Activated T-cell treated with anti-CD3 and anti-CD28 coated beads for 1 hour (primary cell): ENCODE results near the gene CPNE8.

ENCODE experiments used
- DNase-seq: peaks from one replicate; pipeline ENCODE4 v3.0.0-alpha.2; 2020; ENCODE audit warnings: low read depth

Gene CPNE8

DNA sequence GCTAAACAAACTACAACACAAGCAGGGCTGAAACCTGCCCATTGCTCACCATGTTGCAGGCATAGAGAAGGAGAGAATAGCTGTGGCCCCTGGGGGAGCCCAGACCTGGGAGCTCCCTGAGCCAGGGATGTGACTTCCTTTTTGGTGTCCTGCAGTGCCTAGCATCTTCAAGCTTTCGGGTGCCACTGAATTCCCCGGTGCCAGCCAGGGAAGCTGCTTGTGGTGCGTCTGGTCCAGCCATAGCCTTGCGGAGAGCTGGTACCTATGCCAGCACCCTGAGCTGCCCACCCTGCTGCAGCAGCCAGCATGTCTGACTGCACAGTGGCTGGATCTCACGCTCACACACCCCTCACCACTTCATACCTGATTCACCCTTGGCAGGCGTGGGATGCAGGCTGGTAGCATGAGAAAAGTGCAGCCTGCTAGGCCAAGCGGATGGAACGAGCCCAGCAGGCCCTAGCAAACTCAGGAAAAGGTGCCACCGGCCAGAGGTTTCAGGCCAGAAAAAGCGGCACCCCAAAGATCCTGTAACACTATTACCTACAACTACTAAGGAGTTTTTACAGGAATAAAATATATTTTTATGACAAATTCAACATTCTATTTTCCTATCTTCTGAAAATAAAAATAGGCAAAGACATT, 183.7 kb downstream of the CPNE8 start:
- DNase-seq = no peak

DNA sequence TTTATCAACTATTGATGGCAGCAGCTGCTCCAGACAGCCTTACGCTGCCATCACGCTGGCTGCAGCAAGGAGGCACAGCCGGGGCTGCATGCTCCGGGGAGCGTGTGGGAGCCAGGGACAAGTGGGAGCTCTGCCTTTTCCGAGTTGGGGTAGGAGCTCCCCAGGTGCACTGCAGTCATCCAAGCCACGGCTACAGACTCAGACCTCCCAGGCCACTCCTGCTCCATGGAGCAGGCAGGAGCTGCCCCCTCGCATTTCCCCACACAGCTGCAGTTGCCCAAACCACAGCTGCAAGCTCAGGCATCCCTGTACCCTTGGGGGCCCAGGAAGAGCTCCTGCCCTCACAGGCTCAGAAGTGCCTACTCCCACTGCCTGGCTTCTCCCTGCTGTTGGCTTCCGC, 184.7 kb downstream of the CPNE8 start:
- no peak for DNase-seq

DNA sequence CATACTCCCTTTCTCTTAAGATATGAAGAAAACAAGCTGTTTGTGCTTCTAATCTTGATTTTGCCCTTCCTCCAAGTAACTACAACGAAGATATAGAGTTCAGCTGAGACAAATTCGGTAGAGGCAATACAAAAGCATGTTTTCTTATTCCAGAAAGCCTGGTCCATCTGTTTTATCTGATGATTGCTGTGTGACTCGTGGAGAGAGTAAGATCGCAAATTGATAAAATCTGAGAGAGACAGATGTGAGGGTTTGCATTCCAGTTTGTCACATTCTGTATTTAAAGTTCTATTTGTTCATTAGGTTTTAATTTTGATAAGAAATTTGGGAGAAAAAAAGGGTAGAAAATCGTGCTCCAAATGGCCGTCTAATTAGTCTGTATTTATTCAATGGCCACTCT, 192.1 kb downstream of the CPNE8 start:
- DNase-seq = no peak

DNA sequence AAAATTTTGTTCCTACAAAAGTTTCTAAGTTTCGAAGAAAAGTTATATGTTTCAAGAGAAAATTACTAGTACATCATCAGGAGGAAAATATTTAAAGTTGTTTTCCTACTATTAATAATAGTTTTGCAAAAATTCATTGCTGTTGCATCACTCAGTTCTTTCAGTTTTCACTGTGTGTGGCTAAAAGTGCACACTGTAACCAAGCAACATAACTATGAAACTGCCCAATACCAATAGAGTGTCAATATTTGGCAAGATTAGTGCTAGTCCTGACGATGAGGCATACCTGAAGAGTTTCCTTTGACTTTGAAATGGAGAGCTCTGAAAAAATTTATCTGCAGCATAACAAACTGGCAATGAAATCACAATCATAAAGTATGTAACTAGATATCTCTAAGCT, 194.3 kb downstream of the CPNE8 start:
- DNase-seq = no peak

DNA sequence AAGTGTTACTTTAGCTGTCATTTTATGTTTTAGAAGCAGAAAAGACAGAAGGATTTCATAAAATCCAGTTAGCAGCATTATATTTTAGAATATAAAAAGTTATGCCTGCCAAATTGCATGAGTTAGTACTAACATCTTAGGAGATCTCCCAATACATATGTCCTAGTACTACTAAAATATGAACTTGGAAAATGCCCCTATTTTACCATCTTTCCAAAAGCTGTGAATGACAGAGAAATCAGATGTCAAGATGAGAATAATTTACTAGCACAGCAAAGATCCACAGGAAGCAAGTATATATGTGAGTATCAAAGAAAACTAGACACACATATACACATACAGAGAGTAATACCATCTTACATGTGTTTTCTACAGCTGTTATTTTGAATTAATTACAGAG, 196.9 kb downstream of the CPNE8 start:
- DNase-seq = no peak

DNA sequence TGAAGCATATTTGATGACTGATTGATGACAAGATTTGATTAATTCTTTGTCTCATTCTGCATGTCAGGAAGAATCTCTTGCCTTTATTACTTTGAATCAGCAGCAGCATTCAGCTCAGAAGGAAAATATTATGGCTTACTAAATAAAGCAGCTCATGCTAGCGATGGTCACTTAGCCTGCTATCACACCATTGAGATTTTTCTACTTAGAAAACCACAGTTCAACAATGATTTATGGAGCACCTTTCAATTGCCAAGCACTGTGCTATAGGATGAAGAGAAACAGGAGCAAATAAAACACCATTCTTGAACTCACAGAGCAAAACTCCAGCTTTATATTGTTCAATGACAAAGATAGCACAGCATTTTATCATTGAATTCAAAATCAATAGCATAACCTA, 197.7 kb downstream of the CPNE8 start:
- no peak for DNase-seq

DNA sequence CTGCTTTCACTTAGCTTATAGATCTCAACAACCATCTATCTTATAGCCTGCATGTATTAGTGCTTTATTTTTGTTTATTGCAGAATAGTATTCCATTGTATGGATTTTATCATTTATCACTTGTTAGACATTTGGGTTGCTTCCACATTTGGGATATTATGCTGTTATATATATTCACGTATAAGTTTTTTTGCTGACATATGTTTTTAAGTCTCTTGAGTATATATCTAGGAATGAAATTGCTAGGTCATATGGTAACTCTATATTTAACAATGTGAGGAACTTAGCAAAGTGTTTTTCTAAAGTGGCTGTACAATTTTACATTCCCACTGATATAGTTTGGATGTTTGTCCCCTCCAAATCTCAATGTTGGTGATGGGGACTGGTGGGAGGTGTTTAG, 208.1 kb downstream of the CPNE8 start:
- no peak for DNase-seq

DNA sequence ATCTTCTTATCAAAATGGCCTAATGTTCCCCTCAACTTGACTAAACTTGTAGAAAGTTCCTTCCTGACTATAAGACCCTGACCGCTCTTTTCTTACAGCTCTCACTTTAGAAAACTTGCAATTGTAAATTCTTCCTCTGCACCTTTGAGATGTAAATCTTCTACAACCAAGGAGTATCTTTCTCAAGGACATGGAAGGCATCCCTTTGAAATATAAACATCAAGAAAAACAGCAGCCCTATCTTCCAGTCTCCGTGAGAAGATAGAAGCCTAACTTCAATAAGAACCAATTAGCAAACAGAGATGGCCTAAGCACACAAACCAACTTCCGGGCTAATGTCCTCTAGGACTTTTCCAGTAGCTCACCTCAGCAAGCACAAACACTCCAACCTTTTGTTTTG, 210.3 kb downstream of the CPNE8 start:
- DNase-seq = no peak

DNA sequence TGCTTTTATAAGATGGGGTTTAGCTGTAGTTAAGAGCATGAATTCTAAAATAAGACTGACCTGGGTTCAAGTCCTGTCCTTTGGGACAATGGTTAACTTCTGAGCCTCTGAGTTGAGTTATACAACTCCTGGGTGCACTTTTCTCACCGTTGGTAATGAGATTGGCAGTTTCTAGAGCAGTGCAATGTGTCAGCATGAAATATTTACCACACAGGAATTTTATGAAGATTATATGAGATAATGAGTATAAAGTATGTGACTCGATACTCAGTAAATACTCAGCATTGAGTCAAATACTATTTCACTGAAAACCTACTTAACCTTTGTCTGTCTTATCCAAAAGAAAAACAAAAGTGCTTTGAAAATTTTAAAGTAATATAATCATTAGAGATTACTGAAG, 214.2 kb downstream of the CPNE8 start:
- no peak for DNase-seq

DNA sequence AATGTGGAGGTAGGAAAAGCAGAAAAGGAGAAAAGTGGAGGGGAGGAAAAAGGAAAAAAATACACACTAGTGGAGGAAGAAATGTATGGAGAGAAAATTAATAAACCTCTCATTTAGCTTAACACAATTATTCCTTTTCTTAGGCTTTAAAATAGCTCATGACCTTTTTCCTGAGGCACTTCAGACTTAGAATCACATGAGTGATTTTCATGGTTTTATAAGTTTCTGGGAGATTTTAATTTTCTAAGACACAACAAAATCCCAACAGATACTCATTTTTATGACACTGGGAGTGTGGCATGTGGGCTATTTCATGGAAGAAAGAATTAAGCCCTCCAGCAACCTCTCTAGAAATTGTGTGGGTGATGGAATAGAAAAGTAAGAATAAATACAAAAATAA, 214.7 kb downstream of the CPNE8 start:
- DNase-seq = no peak

DNA sequence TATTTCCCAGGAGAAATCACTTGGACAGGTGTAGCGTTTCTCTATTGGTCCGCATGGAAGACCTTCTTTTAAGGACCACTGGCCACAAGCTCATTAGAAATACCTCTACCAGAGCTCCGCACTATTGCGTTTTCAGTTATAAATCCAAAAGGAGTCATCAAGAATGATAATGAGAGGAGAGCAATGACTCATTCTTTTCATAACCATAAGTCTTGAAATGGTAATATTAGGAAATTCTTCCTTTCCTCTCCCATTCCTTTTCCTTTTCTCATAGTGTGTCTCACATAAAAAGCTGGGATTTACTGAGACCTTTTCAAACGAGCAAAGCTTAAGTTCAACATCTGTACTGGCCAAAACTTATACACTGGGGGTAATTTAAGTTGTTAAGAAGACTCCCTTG, 215.7 kb downstream of the CPNE8 start:
- no peak for DNase-seq

DNA sequence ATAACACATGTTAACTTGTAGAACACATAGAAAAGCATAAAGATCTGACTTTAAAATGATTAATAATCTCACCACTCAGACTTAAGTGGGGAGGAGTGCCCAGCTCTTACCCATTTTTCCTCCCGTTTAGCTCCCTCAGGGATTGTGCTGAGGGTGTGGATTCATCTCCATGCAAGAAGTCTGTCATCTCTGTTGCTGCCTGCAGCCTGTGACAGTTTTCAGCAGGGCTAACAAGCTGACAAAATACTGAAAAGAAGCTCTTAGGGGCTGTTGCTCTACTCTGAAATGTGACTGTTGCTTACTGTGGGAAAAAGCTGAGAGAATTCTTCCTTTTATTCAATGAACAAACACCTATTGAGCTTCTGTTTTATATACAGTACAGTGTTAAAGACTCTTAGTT, 216.2 kb downstream of the CPNE8 start:
- DNase-seq = no peak

DNA sequence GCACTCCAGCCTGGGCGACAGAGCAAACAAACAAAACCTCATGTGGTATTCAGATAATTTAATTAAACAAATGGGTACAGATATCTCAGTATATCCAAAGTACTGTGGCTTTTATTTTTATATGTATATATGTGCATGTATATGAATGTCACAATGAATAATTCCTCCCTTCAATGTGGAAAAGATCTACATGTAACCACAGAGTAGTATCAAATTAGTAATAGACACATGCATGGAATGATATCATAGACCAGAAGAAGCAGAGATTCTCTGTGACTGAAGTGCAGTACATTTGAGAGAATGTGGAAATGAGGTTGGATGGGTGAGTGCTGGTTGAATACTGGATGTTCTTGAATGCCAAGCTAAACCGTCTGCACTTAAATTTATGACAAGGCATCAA, 222.9 kb downstream of the CPNE8 start:
- no peak for DNase-seq

DNA sequence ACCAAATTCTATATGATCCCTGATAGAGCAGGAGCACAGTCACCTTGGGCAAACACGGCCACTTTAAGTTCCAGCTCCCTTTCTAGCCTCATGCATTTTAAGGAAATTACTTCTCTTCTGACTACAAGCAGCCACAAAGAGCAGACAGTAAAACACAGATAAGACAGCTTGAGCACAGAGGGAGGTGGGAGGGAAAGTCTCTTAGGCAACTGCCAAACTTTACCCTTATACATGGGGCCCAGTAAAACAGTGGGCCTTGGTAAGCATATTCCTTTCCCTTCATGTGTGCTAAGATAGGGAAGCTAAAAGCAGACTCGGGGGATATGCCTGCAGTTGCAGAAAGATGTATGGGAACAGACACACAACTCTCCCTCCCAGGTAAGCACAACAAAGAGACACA, 235.9 kb downstream of the CPNE8 start:
- DNase-seq = no peak

DNA sequence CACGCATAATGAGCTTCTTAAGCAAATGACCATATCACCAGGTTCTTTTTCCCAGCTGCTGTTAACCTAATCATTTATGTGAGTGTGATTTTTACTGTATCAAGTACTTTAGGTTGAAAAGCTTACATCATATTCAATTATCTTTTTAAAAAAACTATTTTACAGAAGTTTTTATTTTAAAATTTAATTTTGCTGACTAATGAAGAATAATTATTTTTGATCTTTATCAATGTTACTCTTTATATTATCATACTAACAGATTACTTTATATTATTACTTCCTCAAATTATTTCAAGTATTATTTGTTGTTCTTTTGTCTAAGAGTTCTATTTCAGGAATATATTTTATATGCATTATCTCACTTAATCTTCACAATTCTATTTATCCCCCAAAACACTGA, 236.3 kb downstream of the CPNE8 start:
- DNase-seq = no peak

DNA sequence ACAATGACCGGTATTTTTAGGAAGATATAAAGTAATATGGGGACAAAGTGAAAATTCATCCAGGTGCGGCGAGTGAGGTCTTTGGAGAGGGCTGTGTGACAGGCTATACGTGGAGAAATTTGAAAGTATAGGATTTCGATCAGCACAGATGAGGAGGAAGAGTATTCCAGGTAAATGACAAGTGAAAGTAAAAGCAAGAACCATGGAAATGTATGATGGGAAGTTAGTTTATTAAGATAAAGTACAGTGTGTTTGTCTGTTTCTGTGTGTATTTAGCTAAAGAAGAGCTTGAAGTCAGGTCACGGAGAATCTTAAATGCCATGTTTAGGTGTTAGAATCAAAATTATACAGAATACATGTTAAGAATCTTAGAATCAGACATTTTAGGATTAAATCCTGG, 239.0 kb downstream of the CPNE8 start:
- no peak for DNase-seq

DNA sequence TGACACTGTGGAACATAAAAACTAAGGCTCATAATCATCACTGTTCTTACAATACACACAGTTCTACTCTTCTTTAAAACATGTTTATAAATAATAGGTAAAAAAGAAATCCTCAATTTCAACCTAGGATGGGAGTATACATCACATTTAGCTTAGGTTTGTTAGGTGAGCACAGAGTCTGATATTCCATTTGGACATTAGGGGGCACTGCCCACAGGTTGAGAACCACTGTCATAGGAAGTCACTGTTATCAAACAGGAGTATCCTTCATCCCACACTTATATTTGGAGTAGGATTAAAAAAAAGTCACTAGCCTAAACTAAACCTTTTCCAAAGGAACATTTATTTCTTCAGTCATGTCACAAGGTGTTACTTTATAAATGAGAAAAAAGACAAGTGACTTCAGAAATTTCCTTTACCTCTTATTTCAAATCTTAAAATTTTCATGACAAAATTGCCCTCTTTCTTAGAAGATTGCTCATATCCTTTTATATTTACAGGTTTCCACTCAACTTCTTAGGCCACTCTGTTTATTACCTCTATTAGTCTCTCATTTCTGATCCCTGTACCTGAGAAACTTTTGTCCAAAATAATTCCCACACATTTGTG, 240.6 kb downstream of the CPNE8 start:
- no peak for DNase-seq

DNA sequence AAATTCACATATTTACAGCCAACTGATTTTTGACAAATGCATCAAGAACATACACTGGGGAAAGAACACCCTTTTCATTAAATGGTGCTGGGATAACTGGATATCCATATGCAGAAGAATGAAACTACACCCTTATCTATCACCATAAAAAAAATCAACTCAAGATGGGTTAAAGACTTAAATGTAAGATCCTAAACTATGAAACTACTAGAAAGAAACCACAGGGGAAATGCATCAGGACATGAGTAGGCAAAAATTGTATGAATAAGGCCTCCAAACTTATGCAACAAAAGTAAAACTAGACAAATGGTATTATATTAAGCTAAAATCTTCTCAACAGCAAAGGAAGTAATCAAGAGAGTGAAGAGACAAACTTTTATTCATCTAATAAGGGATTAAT, 242.6 kb downstream of the CPNE8 start:
- DNase-seq = no peak

DNA sequence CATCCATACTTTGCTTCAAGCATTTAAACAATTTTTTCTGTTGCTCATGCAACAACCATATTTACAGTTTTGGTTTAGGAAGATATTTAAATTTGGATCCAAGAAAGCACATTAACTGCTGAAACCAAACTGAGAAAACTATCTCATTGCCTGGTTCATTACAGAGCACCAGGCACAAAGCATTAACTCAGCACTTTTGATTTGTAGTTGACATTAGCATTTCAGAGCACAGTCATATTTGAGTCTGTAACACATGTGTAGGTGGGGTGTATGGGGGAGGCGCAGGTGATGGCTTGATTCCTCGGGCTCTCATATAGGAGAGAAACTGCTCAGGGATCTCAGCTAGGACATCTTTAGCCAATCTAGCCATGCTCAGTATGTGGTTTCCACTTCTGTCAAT, 251.7 kb downstream of the CPNE8 start:
- no peak for DNase-seq

DNA sequence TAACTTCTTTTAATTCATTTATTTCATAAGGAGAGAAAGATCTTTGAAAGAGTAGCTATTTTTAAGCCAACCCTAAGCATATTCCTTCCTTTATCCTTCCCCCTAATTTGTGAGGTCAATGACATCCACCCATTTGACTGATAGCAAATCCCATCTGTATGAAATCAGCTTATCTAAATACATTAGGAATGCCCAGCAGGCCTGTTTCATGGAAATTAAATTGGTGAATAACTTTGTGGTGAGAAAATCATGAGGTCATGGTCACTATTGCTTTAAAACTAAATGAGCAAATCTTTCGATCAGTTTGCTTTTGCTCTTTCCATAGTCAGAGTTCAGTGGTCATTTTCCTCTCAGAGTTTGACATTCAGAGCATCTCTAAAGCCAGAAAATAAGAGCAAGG, 256.6 kb downstream of the CPNE8 start:
- DNase-seq = no peak

DNA sequence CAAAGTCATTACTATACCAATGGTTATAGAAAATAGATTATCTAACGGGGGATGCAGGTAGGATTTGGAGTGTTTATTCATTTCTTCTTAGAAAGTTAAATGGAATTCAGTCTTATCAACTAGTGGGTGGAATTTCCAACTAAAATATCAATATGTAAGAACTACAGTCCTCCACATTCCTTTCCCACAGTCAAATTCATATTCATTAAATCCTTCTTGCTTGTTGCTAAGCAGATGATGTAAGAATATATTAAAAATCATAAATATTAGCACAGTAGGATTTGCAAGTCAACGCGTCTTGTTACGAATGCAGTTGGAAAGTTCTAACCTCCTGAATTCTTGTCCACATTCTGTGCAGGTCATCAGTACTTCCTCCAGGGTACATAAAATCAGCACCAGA, 259.2 kb downstream of the CPNE8 start:
- DNase-seq = no peak

DNA sequence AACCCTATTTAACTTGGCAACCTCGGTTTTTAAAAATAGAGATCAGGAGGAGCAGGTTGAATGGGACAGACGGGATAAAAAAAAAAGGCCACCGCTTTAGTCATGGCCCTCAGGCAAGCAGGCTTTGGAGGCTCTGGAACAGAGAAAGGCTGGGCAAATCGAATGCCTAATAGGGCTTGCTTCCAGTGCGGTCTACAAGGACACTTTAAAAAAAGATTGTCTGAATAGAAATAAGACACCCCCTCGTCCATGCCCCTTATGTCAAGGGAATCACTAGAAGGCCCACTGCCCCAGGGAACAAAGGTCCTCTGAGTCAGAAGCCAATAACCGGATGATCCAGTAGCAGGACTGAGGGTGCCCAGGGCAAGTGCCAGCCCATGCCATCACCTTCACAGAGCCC, 265.8 kb downstream of the CPNE8 start:
- DNase-seq = no peak

DNA sequence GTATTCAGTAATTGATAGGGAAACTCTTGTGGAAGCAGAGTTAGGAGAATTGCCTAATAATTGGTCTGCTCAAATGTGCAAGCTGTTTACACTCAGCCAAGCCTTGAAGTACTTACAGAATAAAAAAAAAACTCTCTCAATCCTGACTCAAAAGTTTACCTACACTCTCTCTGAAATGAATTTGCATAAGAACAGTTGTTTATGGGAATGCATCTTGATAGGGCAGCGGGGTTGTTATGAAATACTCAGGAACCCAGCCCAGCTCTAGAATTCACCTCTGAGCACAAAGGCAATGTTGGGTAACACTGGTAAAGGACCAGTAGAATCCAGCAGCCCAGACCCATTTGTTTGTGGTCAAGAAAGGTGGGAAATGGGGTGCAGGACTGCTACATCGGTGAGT, 267.0 kb downstream of the CPNE8 start:
- DNase-seq = no peak

DNA sequence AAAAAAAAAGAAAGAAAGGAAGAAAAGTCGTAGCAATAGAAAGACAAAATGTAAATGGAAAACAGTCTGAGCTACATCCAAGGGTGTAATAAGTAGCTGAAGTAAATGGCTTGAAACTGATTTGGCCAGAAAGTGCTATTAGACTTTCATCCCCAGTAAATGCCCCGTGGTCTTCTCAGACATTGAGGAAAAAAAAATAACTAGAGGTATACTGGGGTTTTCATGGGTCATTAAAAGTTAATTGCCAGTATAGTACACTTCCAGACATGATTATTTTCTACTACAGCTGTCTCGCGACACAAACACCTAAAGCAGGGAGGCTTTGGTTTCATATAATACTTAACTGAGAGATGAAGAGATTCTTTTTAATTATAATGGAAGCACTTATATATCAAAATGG, 271.9 kb downstream of the CPNE8 start:
- DNase-seq = no peak

DNA sequence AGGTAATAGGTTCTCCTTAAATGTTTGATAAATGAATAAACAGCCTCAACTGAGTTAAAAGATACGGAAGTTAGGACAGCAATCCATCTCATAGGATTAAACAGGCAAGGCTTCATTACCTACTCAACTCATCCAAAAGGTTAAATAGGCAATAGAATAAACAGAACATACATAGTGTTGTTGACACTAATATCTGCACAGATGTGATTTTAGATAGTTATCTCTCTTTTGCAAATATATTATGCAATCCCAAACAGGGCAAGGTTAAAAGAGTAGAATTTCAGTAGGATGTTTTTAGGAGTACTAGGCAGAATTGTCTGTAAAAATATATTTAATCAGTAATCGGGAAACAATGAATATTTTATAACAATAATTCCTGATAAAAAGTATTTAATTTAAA, 276.3 kb downstream of the CPNE8 start:
- no peak for DNase-seq
